Measurements from ENCODE around the gene MOK.
"Not testable (repeated sequence)": the region's sequence is repeated elsewhere in the genome, so short reads cannot be mapped to it uniquely, and the experiment has no call there.

DNA sequence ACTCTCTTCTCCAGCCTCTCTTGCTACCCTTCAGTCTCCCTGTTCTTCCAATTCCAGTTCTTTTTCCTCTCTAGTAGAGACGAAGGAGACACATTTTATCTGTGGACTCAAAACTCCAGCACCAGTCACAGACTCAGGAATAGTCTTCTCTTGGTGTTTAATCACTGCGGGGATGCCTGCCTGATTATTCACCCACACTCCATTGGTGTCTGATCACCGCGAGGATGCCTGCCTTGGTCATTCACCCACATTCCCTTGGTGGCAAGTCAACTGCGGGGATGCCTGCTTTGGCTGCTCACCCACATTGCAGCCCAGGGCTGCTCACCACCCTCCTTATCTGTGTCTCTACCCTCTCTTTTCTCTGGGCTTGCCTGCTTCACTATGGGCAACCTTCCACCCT, 64.5 kb downstream of the MOK start:
- not testable (repeated sequence) for TF ChIP-seq CTCF, POLR2A (IDR thresholded peaks at IDR 0.05)

Data from ovary (tissue), 3 donors.